ENCODE data around the gene ATOH8.
"Not testable (repeated sequence)": the region's sequence is repeated elsewhere in the genome, so short reads cannot be mapped to it uniquely, and the experiment has no call there.

Gene ATOH8, protein sequence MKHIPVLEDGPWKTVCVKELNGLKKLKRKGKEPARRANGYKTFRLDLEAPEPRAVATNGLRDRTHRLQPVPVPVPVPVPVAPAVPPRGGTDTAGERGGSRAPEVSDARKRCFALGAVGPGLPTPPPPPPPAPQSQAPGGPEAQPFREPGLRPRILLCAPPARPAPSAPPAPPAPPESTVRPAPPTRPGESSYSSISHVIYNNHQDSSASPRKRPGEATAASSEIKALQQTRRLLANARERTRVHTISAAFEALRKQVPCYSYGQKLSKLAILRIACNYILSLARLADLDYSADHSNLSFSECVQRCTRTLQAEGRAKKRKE

DNA sequence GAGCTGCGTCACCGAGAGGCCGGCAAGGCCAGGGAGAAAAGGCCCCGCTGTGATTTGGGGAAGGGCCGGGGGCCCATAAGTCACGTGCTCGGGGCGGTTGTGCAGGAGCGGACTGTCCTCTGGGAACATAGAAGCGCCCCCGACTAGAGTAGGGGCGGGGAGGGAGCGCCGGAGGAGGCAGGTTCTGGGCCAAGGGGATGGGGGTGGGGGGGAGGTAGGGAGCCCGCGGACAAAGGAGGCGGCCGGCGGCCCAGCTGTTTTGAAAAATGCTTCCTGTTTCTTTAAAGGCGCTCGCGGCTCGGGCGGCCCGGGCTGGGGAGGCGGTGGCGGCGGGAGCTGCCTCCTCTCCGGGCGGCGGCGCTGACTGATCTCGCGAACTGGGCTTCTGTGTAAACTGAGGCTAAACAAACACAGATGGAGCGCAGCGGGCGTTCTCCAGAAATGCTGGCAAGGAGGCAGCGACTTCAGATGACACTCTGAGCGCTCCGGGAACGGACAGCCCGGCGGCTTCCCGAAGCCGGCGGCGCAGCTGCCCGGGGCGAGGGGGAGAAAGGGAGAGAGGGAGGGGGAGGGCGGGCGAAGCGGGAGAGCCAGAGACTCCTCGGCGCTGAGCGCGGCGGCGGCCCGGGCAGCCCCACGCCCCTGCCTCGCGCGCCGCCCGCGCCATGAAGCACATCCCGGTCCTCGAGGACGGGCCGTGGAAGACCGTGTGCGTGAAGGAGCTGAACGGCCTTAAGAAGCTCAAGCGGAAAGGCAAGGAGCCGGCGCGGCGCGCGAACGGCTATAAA, at the start of gene ATOH8:
ATOH8 (plus strand) TSS at position 467 of the 788 bp plus-strand sequence; CDS start at position 666, 199 bp downstream.
- no peak for DNase-seq

DNA sequence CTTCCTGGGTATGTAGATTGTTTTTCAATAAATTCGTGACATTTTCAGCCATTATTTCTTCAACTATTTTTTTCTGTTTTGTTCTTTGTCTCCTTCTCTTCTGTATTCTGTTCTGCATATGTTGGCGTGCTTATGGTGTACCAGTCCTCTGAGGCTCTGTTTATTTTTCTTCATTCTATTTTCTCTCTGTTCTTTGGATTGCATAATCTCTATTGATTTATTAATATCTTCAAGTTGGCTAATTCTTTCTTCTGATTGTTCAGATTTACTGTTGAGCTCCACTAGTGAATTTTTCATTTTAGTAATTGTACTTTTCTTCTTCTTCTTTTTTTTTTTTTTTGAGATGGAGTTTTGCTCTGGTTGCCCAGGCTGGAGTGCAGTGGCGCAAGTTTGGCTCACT, 49.8 kb upstream of the ATOH8 start:
- no peak for DNase-seq

DNA sequence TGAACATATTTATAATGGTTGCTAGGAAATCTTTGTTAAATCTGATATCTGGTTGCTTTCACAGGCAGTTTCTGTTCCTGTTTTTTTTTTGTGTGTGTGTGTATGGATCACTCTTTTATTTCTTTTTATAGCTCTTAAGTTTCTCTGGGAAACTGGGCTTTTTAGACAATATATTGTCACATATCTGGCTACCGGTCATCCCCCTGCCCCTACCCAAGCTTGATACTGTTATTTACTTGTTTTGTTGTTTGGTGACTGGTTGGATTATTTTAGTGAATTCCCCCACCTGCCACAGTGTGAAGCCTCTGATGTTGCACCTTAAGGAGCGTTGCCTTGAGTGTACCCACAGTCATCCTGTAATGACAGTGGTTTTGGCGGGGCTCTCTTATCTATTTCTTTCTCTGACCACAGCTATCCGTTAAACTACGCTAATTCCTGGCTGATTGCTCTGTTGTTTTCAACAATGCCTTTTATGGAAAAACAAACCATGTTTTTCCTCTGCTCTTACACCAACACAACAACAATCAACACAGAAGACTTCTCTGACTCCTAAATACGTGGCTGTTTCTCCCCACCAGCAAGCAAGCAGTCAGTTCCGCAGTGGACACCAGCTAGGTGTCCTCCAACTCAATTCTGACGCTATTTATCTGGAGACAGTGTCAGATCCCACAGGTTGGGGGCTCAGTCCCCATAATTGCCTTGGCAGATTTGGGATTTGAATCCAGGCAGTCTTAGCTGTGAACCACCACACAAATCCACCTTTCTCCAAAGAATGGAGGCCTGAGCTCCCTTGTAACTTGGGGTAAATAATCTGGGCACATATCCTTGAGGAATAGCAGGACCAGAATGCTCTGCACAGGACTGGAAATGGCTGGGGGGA, 48.8 kb upstream of the ATOH8 start:
- no peak for DNase-seq

DNA sequence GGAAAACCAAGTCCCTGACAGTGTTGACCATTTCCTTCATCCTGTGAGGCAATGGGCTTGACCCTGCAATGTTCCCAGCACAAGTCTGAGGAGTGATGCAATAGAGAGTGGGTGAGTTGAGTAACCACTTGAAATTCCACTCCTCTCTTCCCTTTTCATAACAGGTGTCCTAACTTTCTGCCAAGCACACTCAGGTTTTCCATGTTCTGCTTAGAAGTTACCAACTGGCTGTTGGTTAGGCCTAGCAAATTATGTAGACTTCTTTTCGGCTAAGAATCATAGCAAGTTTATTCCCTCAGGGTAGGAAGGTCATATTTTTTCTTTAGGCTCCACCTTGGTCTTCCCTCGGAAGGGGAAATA, 48.1 kb upstream of the ATOH8 start:
- no peak for DNase-seq

DNA sequence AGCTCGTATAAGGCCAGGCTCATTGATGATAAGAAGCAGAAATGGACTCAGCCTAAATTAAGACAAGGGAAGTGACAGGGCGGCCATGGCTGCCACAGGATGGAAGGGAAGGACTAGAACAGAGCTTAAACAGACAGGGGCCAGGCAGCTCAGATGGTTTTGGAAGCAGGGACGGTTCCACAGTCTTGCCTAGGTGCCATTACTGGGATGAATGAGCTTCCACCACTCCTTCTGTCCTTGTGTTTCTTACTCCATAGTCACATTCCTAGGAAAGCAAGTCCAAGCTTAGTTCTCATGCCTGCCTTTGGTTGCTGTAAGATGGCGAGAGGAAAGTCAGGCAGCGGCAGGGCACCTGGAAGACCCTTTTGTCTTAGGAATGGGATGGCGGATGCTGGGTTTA, 47.7 kb upstream of the ATOH8 start:
- no peak for DNase-seq

DNA sequence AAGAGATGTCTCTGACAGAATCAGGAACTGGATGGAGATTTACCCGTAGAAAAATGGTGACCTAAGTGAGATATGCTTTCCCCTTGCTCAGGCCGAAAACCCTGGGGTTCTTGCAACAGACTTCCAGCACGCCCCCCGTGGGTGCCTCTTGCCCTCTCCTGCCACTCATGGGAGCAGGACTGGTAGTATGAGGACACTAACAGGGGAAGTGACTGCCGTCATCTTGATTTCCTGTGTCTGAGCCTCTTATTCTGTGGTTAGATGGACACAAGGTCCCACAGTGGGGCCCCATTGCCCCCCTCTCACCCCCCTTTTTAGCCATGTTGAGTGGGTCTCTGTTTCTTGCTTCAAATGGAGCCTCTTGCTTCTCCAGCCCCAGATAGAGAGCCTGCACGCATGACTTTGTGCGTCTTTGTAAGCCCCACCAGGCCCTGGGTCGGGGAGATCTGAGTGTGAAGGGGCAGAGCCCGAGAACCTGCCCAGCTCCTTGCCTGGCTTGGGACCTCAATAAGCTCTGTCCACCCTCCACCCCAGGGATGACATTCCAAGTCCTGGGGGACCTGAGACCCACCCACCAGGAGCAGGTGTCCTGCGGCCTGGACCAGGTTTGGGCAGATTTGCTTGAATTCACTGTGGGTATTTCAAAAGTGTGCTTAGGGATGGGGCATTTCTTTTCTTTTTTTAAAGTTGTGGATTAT, 47.0 kb upstream of the ATOH8 start:
- no peak for DNase-seq

DNA sequence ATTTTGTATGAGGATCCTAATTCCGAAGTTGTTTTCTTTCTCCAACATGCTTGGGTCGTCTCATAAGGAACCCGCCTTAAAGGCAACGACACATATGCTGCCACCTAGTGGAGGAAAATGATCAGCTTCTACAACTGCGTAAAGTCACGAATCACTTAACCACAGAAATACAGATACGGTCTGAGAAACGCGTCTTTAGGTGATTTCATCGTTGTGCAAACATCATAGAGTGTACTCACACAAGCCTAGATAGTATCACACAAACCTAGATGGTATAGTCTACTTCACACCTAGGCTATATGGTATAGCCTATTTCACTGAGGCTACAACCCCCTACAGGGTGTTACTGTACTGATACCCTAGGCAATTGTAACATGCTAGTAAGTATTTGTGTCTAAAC, 46.5 kb upstream of the ATOH8 start:
- no peak for DNase-seq

DNA sequence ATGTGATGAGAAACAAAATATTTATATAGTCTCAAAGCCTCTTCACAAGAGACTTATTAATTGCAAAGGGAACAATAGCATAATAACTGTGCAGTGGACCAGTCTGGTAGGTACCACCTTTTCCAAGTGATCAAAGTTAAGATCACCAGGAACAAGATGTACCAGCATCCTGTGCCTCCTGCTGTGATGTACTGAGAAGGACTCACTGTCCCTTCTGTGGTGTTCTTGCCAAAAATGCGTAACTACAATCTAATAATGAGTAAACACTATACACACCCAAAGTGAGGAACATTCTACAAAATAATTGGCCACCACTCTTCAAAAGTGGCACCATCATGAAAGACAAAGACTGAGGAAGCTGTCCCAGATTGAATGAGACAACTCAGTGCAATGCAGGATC, 45.1 kb upstream of the ATOH8 start:
- no peak for DNase-seq

DNA sequence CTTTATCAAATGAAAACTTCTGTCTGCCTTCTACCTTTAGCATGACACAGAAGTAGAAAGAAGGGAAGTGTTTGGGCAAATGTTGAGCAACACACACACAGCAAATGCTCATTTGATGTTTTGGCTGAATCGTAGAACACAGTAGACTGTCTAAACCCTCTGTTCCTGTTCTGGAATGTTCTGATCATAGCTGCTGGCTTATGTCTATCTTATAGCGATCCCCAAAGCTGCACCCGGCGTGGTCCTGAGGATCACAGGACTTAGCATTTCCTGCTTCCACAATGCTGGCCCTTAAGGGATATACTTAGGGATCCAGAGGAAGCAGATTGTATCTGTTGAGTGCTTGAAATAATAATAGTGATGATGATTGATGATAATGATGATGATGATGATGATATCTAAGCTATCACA, 44.4 kb upstream of the ATOH8 start:
- no peak for DNase-seq

DNA sequence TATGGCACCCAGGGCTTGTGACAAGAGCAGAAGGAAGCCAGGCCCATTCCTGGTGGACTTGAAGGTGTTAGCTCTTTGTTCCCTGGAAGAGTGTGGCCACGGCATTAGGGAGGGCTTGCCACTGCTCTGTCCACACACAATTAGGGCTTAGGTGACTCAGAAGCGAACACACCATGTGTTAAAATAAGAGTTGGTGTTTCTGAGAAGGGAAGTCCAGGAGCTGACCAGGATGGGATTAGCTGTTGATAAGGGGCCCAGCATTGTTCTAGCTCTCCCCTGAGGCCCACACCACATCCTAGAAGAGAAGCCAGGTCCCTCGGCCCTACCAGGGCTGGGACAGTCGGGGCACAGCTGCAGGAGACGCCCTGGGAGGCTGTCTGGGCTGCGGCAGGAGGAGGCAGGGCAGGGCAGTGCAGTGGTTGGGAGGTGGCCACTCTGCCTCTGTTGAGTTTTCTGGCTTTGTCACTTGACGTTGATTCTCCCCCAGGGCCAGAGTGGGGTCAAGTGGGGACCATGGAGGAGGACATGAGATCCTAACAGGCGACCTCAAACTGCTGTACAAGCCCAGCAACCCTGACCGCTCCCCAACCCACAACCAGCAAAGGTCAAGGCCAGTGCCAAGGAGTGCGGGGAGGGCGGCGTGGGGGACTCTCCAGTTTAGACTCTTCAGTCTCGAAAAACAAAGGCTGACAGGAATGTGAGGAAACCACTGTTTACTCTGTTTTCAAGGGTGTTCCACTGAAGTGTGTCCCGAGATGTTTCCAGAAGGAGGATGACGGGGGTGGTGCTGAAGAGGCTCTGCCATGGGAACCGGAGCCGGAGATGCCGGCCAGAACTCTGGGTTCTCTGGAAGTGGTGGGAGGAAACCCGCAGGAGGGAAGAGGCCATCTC, 42.9 kb upstream of the ATOH8 start:
- no peak for DNase-seq

DNA sequence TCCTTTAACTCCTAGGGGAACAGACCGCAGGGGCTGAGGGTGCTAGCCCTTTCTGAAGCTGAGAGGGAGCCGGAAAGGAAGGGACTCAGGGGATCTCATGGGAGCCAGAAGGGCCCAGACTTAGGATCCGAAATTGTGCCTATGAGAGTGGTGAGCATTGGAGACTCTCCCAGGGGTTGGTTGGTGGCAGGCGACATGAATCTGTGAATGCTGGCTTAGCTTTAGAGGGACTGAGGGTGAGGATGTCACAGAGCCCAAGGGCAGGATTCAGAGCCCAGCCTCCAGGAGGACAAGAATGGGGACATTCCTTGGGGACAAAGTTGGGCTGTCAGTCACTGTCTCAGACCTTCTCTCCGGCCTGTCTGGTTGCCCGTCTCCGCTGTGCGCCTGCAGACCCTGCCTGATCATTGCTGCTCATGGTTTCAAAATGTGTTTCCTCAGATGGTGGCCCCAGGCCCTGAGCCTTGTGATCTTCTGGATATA, 42.2 kb upstream of the ATOH8 start:
- DNase-seq = no peak

DNA sequence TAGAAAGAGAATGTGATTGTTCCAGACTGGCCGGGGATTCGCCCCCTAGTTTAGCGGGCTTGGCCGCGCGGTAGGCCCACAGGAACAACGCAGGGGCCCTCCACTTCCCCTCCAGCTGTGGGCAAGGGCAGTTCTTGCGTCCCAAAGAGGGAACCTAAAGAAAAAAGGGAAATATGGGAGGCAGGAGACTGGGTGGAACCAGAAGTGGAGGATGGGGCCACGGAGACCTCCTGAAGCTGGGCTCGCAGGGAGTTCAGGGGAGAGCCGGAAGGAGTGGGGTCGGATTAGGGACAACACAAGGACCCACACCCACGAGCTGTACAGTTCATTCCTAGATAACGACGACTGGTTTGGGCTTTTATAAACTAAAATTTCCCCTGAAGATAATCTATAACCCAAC, 41.5 kb upstream of the ATOH8 start:
- DNase-seq = no peak

DNA sequence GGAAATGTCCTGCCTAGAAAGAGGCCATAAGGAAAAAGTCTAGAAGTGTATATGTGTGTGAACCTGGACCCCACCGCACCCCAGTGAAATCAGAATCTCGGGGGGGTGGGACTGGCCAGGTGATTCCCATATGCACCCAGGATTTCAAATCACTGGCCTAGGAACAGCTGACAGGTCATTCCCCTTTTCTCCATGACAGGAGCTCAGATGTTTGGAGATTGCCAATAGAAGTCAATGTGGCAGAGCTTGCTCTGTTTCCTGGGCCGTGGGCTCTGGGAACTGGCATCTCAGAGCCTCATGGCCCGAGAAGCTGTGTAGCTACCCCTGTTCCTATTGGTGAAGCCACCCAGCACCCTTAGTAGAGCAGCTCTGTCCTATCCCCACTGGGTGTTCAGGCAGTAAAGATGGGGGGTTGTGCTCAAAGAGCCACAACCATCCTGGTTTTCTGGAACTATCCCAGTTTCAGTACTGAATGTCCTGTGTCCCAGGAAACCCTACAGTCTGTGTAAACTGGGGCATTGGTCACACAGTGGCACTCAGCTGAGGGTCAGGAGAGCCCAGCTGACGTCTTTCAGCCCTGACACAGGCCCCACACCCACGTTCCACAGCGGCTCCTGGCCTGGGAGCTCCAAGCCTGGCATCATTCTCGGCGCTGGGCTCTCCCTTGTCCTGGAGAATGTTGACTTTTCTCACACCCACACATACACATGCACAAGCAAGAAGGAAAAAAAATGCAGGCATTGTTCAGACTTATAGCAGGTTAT, 40.8 kb upstream of the ATOH8 start:
- DNase-seq = no peak

DNA sequence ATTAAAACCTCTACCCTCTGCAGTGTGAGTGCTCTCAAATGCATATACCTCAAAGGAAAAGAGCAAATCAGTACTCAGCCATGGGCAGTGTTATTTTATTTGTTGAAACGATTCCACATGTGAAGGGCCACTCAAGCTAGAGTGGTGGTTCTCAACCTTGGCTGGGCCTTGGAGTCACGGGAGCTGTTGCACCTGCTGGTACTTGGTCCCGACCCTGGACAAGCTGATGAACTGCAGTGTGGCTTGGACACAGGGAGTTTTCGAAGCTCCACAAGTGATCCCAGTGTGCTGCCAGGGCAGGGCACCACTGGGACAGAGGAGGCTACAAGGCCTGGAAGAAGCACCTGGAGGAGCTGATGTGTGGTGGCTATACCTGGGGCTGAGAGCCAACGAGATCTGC, 40.0 kb upstream of the ATOH8 start:
- no peak for DNase-seq

DNA sequence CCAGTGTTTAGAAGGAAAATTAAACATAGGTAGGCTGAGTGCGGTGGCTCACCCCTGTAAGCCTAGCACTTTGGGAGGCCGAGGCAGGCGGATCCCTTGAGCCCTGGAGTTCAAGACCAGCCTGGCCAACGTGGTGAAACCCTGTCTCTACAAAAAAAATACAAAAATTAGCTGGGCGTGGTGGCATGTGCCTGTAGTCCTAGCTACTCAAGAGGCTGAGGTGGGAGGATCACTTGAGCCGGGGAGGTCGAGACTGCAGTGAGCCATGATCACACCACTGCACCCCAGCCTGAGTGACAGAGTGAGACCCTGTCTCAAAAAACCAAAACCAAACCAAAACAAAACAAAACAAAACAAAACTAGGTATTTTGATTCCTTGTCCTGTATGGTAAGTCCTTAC, 39.4 kb upstream of the ATOH8 start:
- not testable (repeated sequence) for DNase-seq

DNA sequence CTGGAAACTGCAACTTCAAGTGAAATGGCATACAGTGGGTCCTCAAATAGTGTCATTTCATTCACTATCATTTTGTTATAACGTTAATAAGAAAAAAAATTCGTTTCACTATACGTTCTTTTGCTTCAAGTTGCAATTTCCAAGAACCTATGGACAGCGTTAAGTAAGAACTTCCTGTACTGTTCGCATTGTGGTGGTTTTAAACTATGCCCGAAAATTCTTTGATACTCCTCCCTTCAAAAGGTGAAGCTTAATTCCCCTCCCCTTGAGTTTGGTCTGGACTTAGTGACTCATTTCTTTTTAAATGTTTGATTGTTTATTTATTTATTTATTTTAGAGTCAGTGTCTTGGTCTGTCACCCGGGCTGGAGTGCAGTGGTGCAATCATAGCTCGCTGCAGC, 39.0 kb upstream of the ATOH8 start:
- DNase-seq = no peak

DNA sequence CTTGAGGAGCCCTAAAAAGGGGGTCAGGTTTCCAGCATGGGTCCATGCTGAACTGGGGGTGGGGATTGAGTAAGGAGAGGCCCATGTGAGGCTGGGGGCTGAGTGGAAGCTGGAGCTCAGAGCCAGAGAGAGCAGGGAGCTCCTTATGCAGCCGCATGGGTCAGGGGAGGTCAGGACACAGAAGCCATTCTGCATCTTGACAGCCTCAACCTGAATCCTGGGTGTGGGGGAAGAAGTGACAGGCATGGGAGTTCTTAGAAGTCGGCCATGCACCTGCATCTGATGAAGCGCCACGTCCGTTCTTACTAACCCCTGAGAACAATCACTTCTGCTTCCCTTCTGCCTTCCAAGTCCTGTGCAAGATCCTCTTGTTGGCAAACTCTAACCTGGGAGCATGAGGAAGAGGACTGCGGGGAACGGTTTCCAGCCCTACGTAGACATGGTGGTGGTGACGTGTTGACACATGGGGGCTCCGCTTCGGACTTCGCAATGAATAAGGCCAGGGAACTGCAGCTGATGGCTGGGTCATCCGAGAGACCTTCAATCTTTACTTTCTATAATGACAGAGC, 37.4 kb upstream of the ATOH8 start:
- DNase-seq = no peak

DNA sequence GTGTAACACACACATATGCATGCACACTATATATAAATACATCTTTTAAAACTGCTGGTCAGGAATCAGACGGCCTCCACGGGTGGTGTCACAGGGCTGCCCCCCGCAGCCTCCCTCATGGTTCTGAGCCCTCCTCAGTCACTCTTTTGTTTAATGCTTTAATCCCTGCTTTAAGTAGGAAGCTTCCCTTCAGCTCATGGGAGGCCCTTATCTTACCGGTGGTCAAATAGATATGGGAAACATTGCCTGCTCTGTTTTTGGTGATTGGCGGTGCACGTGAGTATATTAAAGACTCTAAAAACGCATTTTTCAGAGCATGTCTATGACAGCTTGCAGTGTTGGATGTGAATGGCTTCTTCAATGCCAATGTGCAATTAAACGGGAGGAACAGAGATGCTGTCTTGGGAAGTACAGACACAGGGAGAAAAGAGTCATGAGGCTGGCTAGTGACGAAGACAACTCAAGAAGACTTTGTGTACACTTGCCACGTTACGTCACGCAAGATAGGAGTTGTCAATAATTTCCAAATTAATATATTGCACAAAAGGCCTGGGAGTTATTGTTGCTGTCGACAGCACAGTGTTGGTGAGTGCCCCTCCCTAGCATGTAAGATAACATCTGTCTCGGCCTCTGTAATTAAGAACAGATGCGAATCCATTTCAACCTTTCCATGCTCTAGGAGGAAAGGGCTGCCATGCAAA, 36.3 kb upstream of the ATOH8 start:
- DNase-seq = no peak

DNA sequence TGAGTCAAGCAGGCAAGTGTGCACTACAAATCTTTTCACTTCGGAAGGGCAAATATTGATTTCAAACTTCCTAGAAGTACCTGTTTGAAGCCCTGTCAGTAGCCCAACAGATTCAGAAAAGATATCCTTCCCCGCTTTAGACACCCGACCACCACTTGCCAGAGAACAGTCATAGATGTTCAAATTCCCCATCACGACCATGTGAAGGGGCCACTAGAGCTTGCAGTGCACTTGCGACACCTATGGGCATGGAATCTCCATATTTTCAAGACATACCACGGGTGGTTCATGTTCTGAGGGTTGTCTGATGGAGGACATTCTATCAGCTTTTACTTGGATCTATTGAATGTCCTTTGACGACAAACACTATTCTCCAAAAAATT, 35.8 kb upstream of the ATOH8 start:
- no peak for DNase-seq
